Natural killer cell treated with Interleukin-12 subunit alpha and Interleukin-12 subunit beta and Interleukin-15 and Interleukin-18, amount 100 ng/mL, for 72 hours (primary cell): ENCODE data around the gene C19orf33. TPM values are rescaled to one million over a fixed set of nuclear protein-coding genes. Genes with fewer than 3 reads are reported as not detected.
A peak's percentile ranks its signal among the peaks of the same experiment; 100 is the strongest.
"Not testable (repeated sequence)": the region's sequence is repeated elsewhere in the genome, so short reads cannot be mapped to it uniquely, and the experiment has no call there.

Experiments
- ATAC-seq, 2 donors: fragments of 150-1000 bp; cut with Tn5 transposase in 1 of 2; sonication (Bioruptor Pico), chemical (Tn5 transposase) in 1 of 2; 2 replicates each; pipeline ENCODE4 v1.10.0; 2021
- DNase-seq: peaks from one replicate; pipeline ENCODE4 v3.0.0; 2022; ENCODE audit warnings: low spot score
- H3K27ac Mint-ChIP-seq, 2 donors: 1 replicate in 1 of 2; 2 replicates in 1 of 2; pipeline ENCODE4 v1.8.0; 2022; ENCODE audit warnings: mixed read lengths in 2 of 2, mild to moderate bottlenecking in 1 of 2, moderate library complexity in 1 of 2
- H3K27me3 Mint-ChIP-seq, 2 donors: 1 replicate in 1 of 2; 2 replicates in 1 of 2; pipeline ENCODE4 v1.8.0; 2022; ENCODE audit warnings: mixed read lengths in 2 of 2
- H3K36me3 Mint-ChIP-seq: one replicate; pipeline ENCODE4 v1.8.0; 2022; ENCODE audit warnings: mixed read lengths
- H3K4me1 Mint-ChIP-seq, 2 donors: 1 replicate in 1 of 2; 2 replicates in 1 of 2; pipeline ENCODE4 v1.8.0; 2022; ENCODE audit warnings: low read depth in 2 of 2, mixed read lengths in 2 of 2, mild to moderate bottlenecking in 1 of 2
- H3K4me3 Mint-ChIP-seq: one replicate; pipeline ENCODE4 v1.8.0; 2022; ENCODE audit warnings: mixed read lengths
- H3K9me3 Mint-ChIP-seq: 2 replicates; pipeline ENCODE4 v1.8.0; 2022; ENCODE audit warnings: mixed read lengths
- total RNA-seq, 2 donors: library from RNA; stranded (reverse); gene quantifications; one replicate each; pipeline ENCODE4 v1.2.3, GENCODE V29; 2022

C19orf33 gene
- not detected for total RNA-seq

- H3K36me3 Mint-ChIP-seq: no peaks in the 10 kb centered on the region
- H3K4me1 Mint-ChIP-seq: peaks cover 0 to 3% of the 10 kb centered on the region in 2 donors
- peak in 1 of 2 donors; percentile 31 for ATAC-seq
- no peak within 1 kb of the TSS for H3K27ac Mint-ChIP-seq
- DNase-seq: no peak
- no peaks in the 10 kb centered on the region for H3K9me3 Mint-ChIP-seq
- no peaks in the 10 kb centered on the region for H3K27me3 Mint-ChIP-seq
- H3K4me3 Mint-ChIP-seq: no peak within 1 kb of the TSS
These were observed at the start of gene C19orf33 for GRCh38 chr19:38303517-38304351. Gene C19orf33, plus strand, starts transcription at chr19:38304251. Its CDS starts 11 bp downstream, at chr19:38304262.

GRCh38 chr19:38255383-38256014 lies 48.6 kb upstream of the C19orf33 start:
- no peaks in the 10 kb centered on the region for H3K36me3 Mint-ChIP-seq
- peaks cover 17 to 20% of the 10 kb centered on the region in 2 donors for H3K27me3 Mint-ChIP-seq
- no peaks in the 10 kb centered on the region for H3K9me3 Mint-ChIP-seq
- ATAC-seq (no peak), DNase-seq (no peak)
- no peak overlapping the region for H3K4me3 Mint-ChIP-seq
- H3K27ac Mint-ChIP-seq: no peak overlapping the region
- no peaks in the 10 kb centered on the region for H3K4me1 Mint-ChIP-seq

- not testable (repeated sequence) for H3K36me3 Mint-ChIP-seq, ATAC-seq, H3K27ac Mint-ChIP-seq, DNase-seq, H3K4me3 Mint-ChIP-seq, H3K9me3 Mint-ChIP-seq
- Mint-ChIP-seq H3K4me1 (peaks cover 16 to 18% of the 10 kb centered on the region in 2 donors), H3K27me3 (peaks cover 21 to 30% of the 10 kb centered on the region in 2 donors)
These were observed 42.1 kb upstream of the C19orf33 start for GRCh38 chr19:38261942-38262341.

GRCh38 chr19:38262585-38263268 lies 41.3 kb upstream of the C19orf33 start:
- no peak for ATAC-seq
- no peak for DNase-seq
- Mint-ChIP-seq H3K27ac (peak overlapping the region in 1 of 2 donors; percentile 87), H3K36me3 (no peaks in the 10 kb centered on the region), H3K9me3 (no peaks in the 10 kb centered on the region), H3K4me3 (no peak overlapping the region), H3K4me1 (peaks cover 16 to 18% of the 10 kb centered on the region in 2 donors), H3K27me3 (peaks cover 21 to 34% of the 10 kb centered on the region in 2 donors)

- peak; percentile 64 for DNase-seq
- peak overlapping the region; percentile 70 for H3K4me3 Mint-ChIP-seq
These were observed 40.2 kb upstream of the C19orf33 start for GRCh38 chr19:38263689-38264485.

GRCh38 chr19:38264486-38265212 lies 39.4 kb upstream of the C19orf33 start, which contains the start of gene SPINT2:
Gene SPINT2, plus strand, starts transcription at chr19:38264573. Its CDS starts 320 bp downstream, at chr19:38264893.
- no peaks in the 10 kb centered on the region for H3K9me3 Mint-ChIP-seq
- peaks cover 16 to 18% of the 10 kb centered on the region in 2 donors for H3K4me1 Mint-ChIP-seq
- H3K4me3 Mint-ChIP-seq: peak within 1 kb of the TSS; percentile 73
- H3K27me3 Mint-ChIP-seq: peaks cover 21 to 32% of the 10 kb centered on the region in 2 donors
- ATAC-seq (peak; percentile 8 to 54), DNase-seq (no peak)
- H3K36me3 Mint-ChIP-seq: no peaks in the 10 kb centered on the region
- peak within 1 kb of the TSS; percentile 62 to 87 for H3K27ac Mint-ChIP-seq

More at GRCh38 chr19:38263689-38264485, 40.2 kb upstream of the C19orf33 start:
- Mint-ChIP-seq H3K36me3 (no peaks in the 10 kb centered on the region), H3K27ac (peak overlapping the region; percentile 62 to 87), H3K4me1 (peaks cover 16 to 18% of the 10 kb centered on the region in 2 donors), H3K27me3 (peaks cover 21 to 36% of the 10 kb centered on the region in 2 donors), H3K9me3 (no peaks in the 10 kb centered on the region)
- peak; percentile 78 to 85 for ATAC-seq

- H3K27me3 Mint-ChIP-seq: peaks cover 21 to 32% of the 10 kb centered on the region in 2 donors
- ATAC-seq: no peak
- no peaks in the 10 kb centered on the region for H3K36me3 Mint-ChIP-seq
- peak overlapping the region; percentile 27 to 61 for H3K27ac Mint-ChIP-seq
- no peak for DNase-seq
- H3K4me1 Mint-ChIP-seq: peaks cover 16 to 18% of the 10 kb centered on the region in 2 donors
- peak overlapping the region; percentile 73 for H3K4me3 Mint-ChIP-seq
- H3K9me3 Mint-ChIP-seq: no peaks in the 10 kb centered on the region
These were observed 38.7 kb upstream of the C19orf33 start for GRCh38 chr19:38265213-38265861.

GRCh38 chr19:38265921-38266429 lies 38.1 kb upstream of the C19orf33 start:
- ATAC-seq (no peak), DNase-seq (no peak)
- peaks cover 21 to 32% of the 10 kb centered on the region in 2 donors for H3K27me3 Mint-ChIP-seq
- peaks cover 16 to 18% of the 10 kb centered on the region in 2 donors for H3K4me1 Mint-ChIP-seq
- H3K9me3 Mint-ChIP-seq: no peaks in the 10 kb centered on the region
- peak overlapping the region in 1 of 2 donors; percentile 27 for H3K27ac Mint-ChIP-seq
- H3K4me3 Mint-ChIP-seq: peak overlapping the region; percentile 73
- H3K36me3 Mint-ChIP-seq: no peaks in the 10 kb centered on the region

- peaks cover 23 to 33% of the 10 kb centered on the region in 2 donors for H3K27me3 Mint-ChIP-seq
- no peaks in the 10 kb centered on the region for H3K9me3 Mint-ChIP-seq
- H3K36me3 Mint-ChIP-seq: no peaks in the 10 kb centered on the region
- ATAC-seq (no peak), DNase-seq (no peak)
- H3K4me3 Mint-ChIP-seq: no peak overlapping the region
- peaks cover 16 to 18% of the 10 kb centered on the region in 2 donors for H3K4me1 Mint-ChIP-seq
- H3K27ac Mint-ChIP-seq: no peak overlapping the region
These were observed 37.0 kb upstream of the C19orf33 start for GRCh38 chr19:38266981-38267597.

- no peak overlapping the region for H3K27ac Mint-ChIP-seq
- no peak overlapping the region for H3K4me3 Mint-ChIP-seq
- H3K27me3 Mint-ChIP-seq: peaks cover 28 to 35% of the 10 kb centered on the region in 2 donors
- ATAC-seq (no peak), DNase-seq (no peak)
- H3K4me1 Mint-ChIP-seq: peaks cover 15 to 18% of the 10 kb centered on the region in 2 donors
- no peaks in the 10 kb centered on the region for H3K36me3 Mint-ChIP-seq
- no peaks in the 10 kb centered on the region for H3K9me3 Mint-ChIP-seq
These were observed 36.1 kb upstream of the C19orf33 start for GRCh38 chr19:38267761-38268483.

- Mint-ChIP-seq H3K27ac (no peak overlapping the region), H3K4me1 (peaks cover 11 to 16% of the 10 kb centered on the region in 2 donors), H3K4me3 (no peak overlapping the region), H3K9me3 (no peaks in the 10 kb centered on the region), H3K36me3 (no peaks in the 10 kb centered on the region), H3K27me3 (peaks cover 26 to 32% of the 10 kb centered on the region in 2 donors)
- ATAC-seq: no peak
- DNase-seq: no peak
These were observed 35.5 kb upstream of the C19orf33 start for GRCh38 chr19:38268539-38268938.
